ENCODE data around the gene CD300A.
"Not testable (repeated sequence)": the region's sequence is repeated elsewhere in the genome, so short reads cannot be mapped to it uniquely, and the experiment has no call there.

The CD300A gene

GRCh38 chr17:74514632-74515334, 48.3 kb downstream of the CD300A start:
- no peak overlapping the region for H3K4me3 ChIP-seq (ENCODE audit: low read depth, low read length)
- TF ChIP-seq CTCF (IDR thresholded peaks at IDR 0.05; ENCODE audit: low read depth, low read length), result no peak

- TF ChIP-seq CTCF (IDR thresholded peaks at IDR 0.05; ENCODE audit: low read depth, low read length), result no peak
- no peak overlapping the region for H3K4me3 ChIP-seq (ENCODE audit: low read depth, low read length)
Measured at GRCh38 chr17:74515941-74516340, 49.5 kb downstream of the CD300A start.

GRCh38 chr17:74516561-74517328, 50.3 kb downstream of the CD300A start:
- no peak for TF ChIP-seq CTCF (IDR thresholded peaks at IDR 0.05; ENCODE audit: low read depth, low read length)

GRCh38 chr17:74518413-74518981, 52.1 kb downstream of the CD300A start:
- not testable (repeated sequence) for H3K4me3 ChIP-seq (ENCODE audit: low read depth, low read length)

More at GRCh38 chr17:74516561-74517328, 50.3 kb downstream of the CD300A start:
- no peak overlapping the region for H3K4me3 ChIP-seq (ENCODE audit: low read depth, low read length)

GRCh38 chr17:74520016-74520434, 53.6 kb downstream of the CD300A start:
- no peak for TF ChIP-seq CTCF (IDR thresholded peaks at IDR 0.05; ENCODE audit: low read depth, low read length)

GRCh38 chr17:74520790-74521480, 54.5 kb downstream of the CD300A start:
- no peak for TF ChIP-seq CTCF (IDR thresholded peaks at IDR 0.05; ENCODE audit: low read depth, low read length)
- no peak overlapping the region for H3K4me3 ChIP-seq (ENCODE audit: low read depth, low read length)

More at GRCh38 chr17:74520016-74520434, 53.6 kb downstream of the CD300A start:
- H3K4me3 ChIP-seq (ENCODE audit: low read depth, low read length), result no peak overlapping the region

GRCh38 chr17:74521701-74522201, 55.3 kb downstream of the CD300A start:
- no peak overlapping the region for H3K4me3 ChIP-seq (ENCODE audit: low read depth, low read length)
- no peak for TF ChIP-seq CTCF (IDR thresholded peaks at IDR 0.05; ENCODE audit: low read depth, low read length)
